ENCODE data around the gene TSBP1. TPM values are rescaled to one million over a fixed set of nuclear protein-coding genes. Genes with fewer than 3 reads are reported as not detected.

The TSBP1 gene
- total RNA-seq, 1 experiment from 2014 or later, result not detected

GRCh38 chr6:32411566-32412327, 40.0 kb upstream of the TSBP1 start:
- no peak for DNase-seq
- no peak overlapping the region for H2BK15ac ChIP-seq (ENCODE audit: low read depth, low read length)
- H3K18ac ChIP-seq (ENCODE audit: insufficient read length, low read depth, low read length), result no peak overlapping the region
- no peak overlapping the region for H4K8ac ChIP-seq (replicated peaks; ENCODE audit: insufficient read length, low read depth, low read length)
- H3K23me2 ChIP-seq (ENCODE audit: insufficient read length, low read depth, low read length, poor library complexity, severe bottlenecking), result peaks cover 3% of the 10 kb centered on the region
- H2AK5ac ChIP-seq (ENCODE audit: insufficient read length, low read length), result no peak overlapping the region
- no peaks in the 10 kb centered on the region for H3K9me3 ChIP-seq (ENCODE audit: control insufficient read depth, low read depth, low read length)
- H3K27me3 ChIP-seq (ENCODE audit: insufficient read depth, low read length), result no peaks in the 10 kb centered on the region
- peaks cover 3% of the 10 kb centered on the region in 2 experiments; a peak in 3 of 5 replicates for H3K9me3 Mint-ChIP-seq
- no peak overlapping the region for H3K9ac ChIP-seq (ENCODE audit: extremely low read depth, insufficient read length, low read length)
- H3K4me2 ChIP-seq (ENCODE audit: insufficient read depth, insufficient read length, low read length), result no peak overlapping the region
- H3K79me1 ChIP-seq (ENCODE audit: insufficient read depth, low read depth, low read length, poor library complexity, severe bottlenecking), result no peaks in the 10 kb centered on the region
- no peaks in the 10 kb centered on the region for H4K20me1 ChIP-seq (ENCODE audit: control insufficient read depth, insufficient read depth, insufficient read length)
- peaks cover 4% of the 10 kb centered on the region; the same call in 1 of the 2 replicates for H3K4me1 ChIP-seq (ENCODE audit: insufficient read depth, low read length)
- no CpG with 5 or more reads among the region's 9 CpGs for WGBS (ENCODE audit: extremely low coverage, insufficient read length, low lambda C conversion rate)
- H3K4ac ChIP-seq (ENCODE audit: low read depth, low read length), result no peak overlapping the region
- H2AFZ ChIP-seq (ENCODE audit: low read length), result no peak overlapping the region
- H3K23ac ChIP-seq (ENCODE audit: insufficient read length, low read depth, low read length), result no peak overlapping the region
- no peaks in the 10 kb centered on the region for H3K79me2 ChIP-seq (ENCODE audit: insufficient read depth, low read length)
- H2BK5ac ChIP-seq (ENCODE audit: insufficient read length, low read length), result no peak overlapping the region
- peaks cover 17 to 19% of the 10 kb centered on the region in 2 experiments for H3K4me1 Mint-ChIP-seq
- H3K14ac ChIP-seq (ENCODE audit: insufficient read depth, low read length), result no peak overlapping the region
- H4K91ac ChIP-seq (ENCODE audit: insufficient read length, low read depth, low read length), result no peak overlapping the region
- no peak overlapping the region for H3K56ac ChIP-seq (ENCODE audit: insufficient read length, low read depth, low read length)
- peaks cover 21% of the 10 kb centered on the region for H3K27me3 Mint-ChIP-seq (ENCODE audit: low read depth)
- no peak for TF ChIP-seq CTCF (conservative IDR thresholded peaks at IDR 0.05)
- H4K5ac ChIP-seq (ENCODE audit: insufficient read length, low read depth, low read length), result no peak overlapping the region
- no peak overlapping the region for H2BK120ac ChIP-seq (ENCODE audit: low read depth, low read length, poor library complexity, severe bottlenecking)
- H2BK12ac ChIP-seq (ENCODE audit: insufficient read length, low read depth, low read length), result no peak overlapping the region
- H3K36me3 Mint-ChIP-seq (ENCODE audit: insufficient read depth in 1 of 3, low read depth in 3 of 3), result no peaks in the 10 kb centered on the region
- H3K4me3 Mint-ChIP-seq, result no peak overlapping the region
- no peak overlapping the region for H3T11ph ChIP-seq (ENCODE audit: low read length)
- no peak overlapping the region for H3K27ac Mint-ChIP-seq
- no peak overlapping the region for H3K27ac ChIP-seq (ENCODE audit: insufficient read length, low read depth, low read length)
- no peak overlapping the region for H2BK20ac ChIP-seq (ENCODE audit: low read depth, low read length, poor library complexity, severe bottlenecking)

Data from H9 (cell line).